Large intestine (tissue), 3 donors: ENCODE results near the gene KCNJ12. TPM values are rescaled to one million over a fixed set of nuclear protein-coding genes. Genes with fewer than 3 reads are reported as not detected.

Experiments used
- DNase-seq, 2 donors: peaks; one replicate each; pipeline versions ENCODE4 v3.0.0 to v3.0.0-alpha.2; 2013
- H3K27ac ChIP-seq: one replicate; pipeline ENCODE4 v1.5.1; 2013; ENCODE audit warnings: low read length
- H3K27me3 ChIP-seq: 2 replicates; pipeline ENCODE4 v1.6.1; 2013; ENCODE audit warnings: low read length; ENCODE audit not compliant: control insufficient read depth, insufficient read depth
- H3K36me3 ChIP-seq: 2 replicates; pipeline ENCODE4 v1.6.1; 2013; ENCODE audit warnings: low read length; ENCODE audit not compliant: control insufficient read depth, insufficient read depth
- H3K4me1 ChIP-seq: one replicate; pipeline ENCODE4 v1.6.1; 2013; ENCODE audit warnings: low read length; ENCODE audit not compliant: control insufficient read depth, insufficient read depth
- H3K4me3 ChIP-seq: one replicate; pipeline ENCODE4 v1.5.1; 2013; ENCODE audit warnings: low read length
- H3K9me3 ChIP-seq: one replicate; pipeline ENCODE4 v1.6.1; 2013; ENCODE audit warnings: mild to moderate bottlenecking, low read depth, low read length, moderate library complexity; ENCODE audit not compliant: control insufficient read depth
- WGBS: methylation state at CpG from one replicate; pipeline ENCODE4 v1.1.5; 2013; ENCODE audit warnings: low lambda C conversion rate; ENCODE audit not compliant: insufficient coverage; 5-methylcytosine and 5-hydroxymethylcytosine counted together
- polyA plus RNA-seq: library from polyadenylated mRNA; unstranded; fragments of 120-200 nt; gene quantifications from one replicate; pipeline ENCODE4 v1.2.1, GENCODE V29; 2013

Gene KCNJ12
- polyA plus RNA-seq, 1 donor: 18.4 TPM

DNA sequence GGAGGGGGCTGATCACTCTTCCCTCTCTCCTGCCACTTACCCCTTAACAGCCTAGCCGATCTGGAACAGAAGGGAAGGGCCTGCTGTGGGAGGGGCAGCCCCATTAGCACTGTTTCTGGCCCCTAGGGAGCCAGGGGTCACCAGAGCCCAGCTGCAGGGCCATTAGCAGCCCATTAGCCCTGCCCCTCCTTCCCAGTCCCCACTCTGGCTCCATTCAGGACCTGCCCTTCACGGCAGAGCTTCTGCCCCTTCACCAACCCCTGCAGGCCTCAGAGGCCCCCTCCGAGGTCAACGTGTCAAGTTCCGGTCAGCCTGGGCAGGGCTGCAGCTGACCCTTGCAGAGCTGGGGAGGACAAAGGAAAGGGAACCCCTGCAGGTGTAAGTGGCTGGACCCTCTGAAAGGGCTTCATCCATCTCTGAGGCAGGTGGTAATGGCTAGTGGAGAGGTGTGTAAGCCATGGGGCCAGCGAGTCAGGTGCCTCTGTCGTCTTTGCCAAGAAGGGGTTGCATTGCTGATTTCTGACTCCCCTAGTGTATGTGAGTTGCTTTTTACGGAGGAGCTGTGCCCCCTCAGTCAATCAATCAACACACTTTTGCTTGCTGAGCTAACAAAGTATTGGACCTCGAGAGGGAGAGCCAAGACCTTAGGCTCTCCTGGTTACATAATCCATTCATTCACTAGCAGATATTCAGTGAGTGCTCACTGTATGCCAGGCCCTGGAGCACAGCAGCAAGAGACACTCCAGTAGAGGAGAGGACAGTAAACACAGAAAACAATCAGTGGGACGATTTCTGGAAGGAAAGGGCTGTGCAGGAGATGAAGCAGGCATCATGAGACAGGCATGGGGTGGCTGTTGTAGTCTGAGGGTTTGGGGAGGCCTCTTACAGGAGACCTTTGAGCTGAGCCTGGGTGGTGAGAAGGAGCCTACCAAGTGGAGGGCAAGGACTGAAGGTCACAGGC lies 18.2 kb upstream of the KCNJ12 start:
- Histone ChIP-seq H3K27ac (peak overlapping the region; percentile 3), H3K27me3 (no peaks in the 10 kb centered on the region), H3K4me1 (peaks cover 24% of the 10 kb centered on the region), H3K9me3 (no peaks in the 10 kb centered on the region), H3K36me3 (no peaks in the 10 kb centered on the region), H3K4me3 (no peak overlapping the region)
- DNase-seq: peak; percentile 58 to 79
- no CpG with 5 or more reads among the region's 10 CpGs for WGBS

DNA sequence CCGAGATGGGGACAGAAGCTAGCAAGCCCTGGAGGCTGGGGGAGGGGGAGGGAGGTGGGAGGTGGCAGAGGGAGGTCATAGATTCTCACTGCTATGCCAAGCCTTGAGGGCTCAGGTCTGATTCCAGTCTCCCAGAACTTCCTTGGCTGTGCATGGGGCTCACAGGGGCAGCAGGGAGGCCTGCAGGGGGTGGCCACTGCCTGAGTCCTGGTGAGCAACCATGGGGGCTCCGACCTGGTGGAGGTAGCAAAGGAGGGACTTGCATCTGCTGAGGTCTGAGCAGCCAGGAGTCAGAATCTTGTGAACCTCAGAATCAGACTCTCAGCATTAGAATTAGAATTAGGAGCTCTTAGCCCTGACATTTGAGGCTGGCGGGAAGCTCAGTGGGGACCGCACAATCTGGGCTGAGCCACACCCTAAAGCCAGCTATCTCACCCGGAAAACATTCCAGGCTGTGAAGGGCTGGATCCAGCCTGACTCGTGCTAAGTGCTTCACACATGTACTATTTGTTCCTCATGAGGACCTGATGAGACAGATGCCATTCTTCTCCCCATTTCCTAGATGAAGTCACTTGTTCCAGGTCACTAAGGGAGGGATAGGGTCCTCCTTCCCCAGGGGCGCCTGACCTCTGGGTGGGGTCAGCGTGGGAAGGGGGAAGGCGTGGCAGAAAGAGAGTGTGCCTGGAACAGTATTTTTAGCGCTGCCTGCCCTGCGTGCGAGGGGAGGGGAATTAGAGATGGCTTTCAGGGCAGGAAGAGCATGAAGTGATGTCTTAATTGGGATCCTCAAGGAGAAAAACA lies 17.3 kb upstream of the KCNJ12 start:
- peak overlapping the region; percentile 72 for H3K27ac ChIP-seq

DNA sequence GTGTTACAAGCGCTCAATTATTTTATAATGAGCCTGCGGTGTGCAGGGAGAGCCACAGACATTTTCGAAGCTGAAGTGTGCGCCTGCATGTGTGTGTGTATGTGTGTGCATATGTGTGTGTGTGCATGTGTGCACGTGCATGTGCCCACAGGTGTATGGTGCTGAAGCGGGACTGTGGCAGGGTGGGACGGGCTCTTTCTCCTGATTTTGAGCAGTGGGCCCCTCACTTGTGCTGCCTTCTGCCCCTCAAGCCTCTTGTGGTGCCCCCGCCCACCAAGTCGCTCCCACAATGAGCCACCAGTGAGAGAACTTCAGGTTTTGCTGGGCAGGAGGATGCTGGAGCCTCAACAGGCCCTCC lies 16.7 kb upstream of the KCNJ12 start:
- no CpG with 5 or more reads among the region's 9 CpGs for WGBS
- Histone ChIP-seq H3K4me1 (peaks cover 24% of the 10 kb centered on the region), H3K27me3 (no peaks in the 10 kb centered on the region), H3K4me3 (no peak overlapping the region), H3K27ac (peak overlapping the region; percentile 72), H3K36me3 (no peaks in the 10 kb centered on the region), H3K9me3 (no peaks in the 10 kb centered on the region)
- DNase-seq: no peak

More for the DNA sequence above, 17.3 kb upstream of the KCNJ12 start:
- peak; percentile 80 to 86 for DNase-seq
- no peaks in the 10 kb centered on the region for H3K36me3 ChIP-seq
- no peaks in the 10 kb centered on the region for H3K27me3 ChIP-seq
- WGBS: 71% methylated on average over 3 of the region's 12 CpGs
- H3K9me3 ChIP-seq: no peaks in the 10 kb centered on the region
- H3K4me3 ChIP-seq: no peak overlapping the region
- H3K4me1 ChIP-seq: peaks cover 24% of the 10 kb centered on the region

DNA sequence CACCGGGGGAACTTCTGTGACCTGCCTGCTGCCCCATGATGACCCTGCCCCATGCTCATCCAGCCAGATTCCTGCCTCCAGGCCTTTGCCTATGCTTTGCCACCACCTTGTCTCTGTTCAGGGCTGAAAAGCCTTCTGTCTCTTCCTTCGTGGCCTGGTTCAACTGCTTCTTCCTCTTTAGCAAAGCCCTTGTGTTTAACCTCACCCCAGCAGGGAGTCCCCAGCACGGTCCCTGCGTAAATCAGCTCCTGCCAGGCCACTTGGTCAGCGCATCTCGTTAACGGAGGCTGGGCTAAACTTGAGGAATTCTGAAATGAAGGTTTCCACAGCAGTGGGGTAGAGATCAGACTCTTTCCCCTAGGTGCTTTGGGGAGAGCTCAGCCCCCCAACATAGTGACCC lies 16.1 kb upstream of the KCNJ12 start:
- H3K4me1 ChIP-seq: peaks cover 24% of the 10 kb centered on the region
- H3K27me3 ChIP-seq: no peaks in the 10 kb centered on the region
- H3K27ac ChIP-seq: no peak overlapping the region
- no peaks in the 10 kb centered on the region for H3K9me3 ChIP-seq
- no peak for DNase-seq
- WGBS: no CpG with 5 or more reads among the region's 7 CpGs
- H3K36me3 ChIP-seq: no peaks in the 10 kb centered on the region
- no peak overlapping the region for H3K4me3 ChIP-seq

DNA sequence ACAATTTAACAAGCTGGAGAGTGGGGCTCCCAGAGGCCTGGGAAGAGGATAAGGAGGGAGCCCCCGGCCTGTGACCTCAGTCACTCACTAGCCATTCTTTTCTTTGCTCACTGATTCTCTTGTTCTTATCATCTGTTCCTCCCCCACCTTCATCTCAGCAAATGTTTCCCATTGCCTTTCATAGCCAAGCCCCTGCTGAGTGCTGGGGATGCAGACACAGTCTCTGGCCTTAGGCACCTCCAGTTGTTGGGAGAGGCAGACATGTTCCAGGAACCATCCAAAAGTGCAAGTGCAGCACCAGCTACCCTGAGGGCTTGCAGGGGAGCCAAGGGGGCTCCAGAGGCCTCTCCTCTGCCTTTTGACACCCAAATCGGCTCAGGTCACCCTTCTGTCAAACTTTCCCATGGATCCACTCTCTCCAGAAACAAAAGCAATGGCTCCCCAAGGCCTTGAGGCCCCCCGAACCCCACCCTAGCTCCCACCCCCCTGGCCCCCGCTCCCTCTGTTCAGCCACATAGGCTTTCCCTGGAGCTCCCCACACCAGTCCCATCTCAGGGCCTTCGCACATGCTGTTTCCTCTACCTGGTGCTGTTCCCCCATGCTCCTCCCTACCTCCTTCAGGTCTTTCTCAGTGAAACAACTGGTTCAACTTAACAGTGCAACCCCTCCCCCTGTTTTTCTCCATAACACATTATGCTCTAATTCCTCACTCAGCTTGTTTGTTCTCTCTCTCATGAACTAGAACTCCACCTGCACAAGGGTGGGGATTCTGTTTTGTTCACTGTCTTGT lies 14.9 kb upstream of the KCNJ12 start:
- no peak overlapping the region for H3K4me3 ChIP-seq
- H3K36me3 ChIP-seq: no peaks in the 10 kb centered on the region
- no peak overlapping the region for H3K27ac ChIP-seq
- DNase-seq: no peak
- H3K9me3 ChIP-seq: no peaks in the 10 kb centered on the region
- H3K27me3 ChIP-seq: no peaks in the 10 kb centered on the region
- WGBS: no CpG with 5 or more reads among the region's 5 CpGs
- H3K4me1 ChIP-seq: peaks cover 24% of the 10 kb centered on the region

DNA sequence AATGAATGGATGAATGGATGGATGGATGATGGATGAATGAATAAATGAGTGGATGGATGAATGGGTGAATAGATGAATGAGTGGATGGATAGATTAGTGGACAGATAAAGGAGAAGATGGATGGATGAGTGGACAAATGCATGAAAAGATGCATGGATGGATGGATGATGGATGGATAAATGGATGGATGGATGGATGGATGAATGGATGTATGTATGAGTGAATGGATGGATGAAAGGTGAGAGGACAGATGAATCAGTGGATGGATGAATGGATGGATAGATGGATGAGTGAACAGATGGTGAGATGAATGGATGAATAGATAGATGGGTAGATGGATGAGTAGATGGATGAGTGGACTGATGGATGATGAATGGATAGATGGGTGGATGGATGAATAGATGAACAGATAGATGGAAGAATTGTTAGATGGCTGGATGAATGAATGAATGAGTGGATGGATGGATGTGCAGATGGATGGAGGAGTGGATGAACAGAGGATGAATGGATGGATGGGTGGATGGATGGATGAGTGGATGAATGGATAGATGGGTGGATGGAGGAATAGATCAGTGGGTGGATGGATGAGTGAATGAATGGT lies 13.7 kb upstream of the KCNJ12 start:
- Histone ChIP-seq H3K27me3 (no peaks in the 10 kb centered on the region), H3K9me3 (no peaks in the 10 kb centered on the region), H3K36me3 (no peaks in the 10 kb centered on the region), H3K4me1 (peaks cover 21% of the 10 kb centered on the region), H3K27ac (no peak overlapping the region), H3K4me3 (no peak overlapping the region)
- DNase-seq: no peak

DNA sequence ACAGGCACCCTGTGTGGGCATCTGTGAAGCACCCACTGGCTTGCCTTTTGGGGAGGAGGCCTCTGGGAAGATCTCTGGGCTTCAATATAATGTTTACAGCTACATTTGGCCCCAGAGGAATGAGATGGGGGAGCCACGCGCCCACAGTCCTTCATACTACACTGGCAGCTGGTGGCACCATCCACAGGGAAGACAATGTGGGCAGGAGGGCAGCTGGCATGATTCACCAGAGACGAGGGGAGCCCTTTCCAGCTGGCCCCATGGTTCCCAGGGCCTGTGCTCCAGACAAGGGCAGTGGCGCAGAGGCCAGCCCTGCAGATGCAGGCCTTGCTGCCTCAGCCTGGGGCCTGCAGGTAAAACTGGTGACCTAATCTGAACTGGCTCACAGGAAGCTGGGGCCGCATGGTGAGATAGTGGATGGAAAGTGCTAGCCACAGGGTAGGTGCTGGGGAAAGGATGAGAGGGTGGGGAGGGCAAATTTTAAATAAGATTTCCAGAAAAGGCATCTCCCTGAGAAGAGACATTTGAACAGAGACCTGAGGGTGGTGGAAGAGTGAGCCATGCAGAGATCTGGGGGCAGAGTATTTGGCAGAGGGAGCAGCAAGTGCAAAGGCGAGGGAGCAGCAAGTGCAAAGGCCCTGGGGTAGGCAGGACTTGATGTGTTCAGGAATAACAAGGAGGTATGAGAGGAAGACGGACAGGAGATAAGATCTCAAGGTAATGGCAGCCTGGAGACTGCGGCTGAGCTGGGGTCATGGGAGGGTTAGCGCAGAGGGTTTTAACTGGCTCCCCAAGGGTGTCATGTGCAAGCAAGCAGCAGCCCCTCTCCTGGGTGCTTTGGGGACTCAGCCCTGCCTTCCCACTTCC lies 12.1 kb upstream of the KCNJ12 start:
- H3K9me3 ChIP-seq: no peaks in the 10 kb centered on the region
- WGBS: 80% methylated on average over 1 of the region's 9 CpGs
- H3K27me3 ChIP-seq: no peaks in the 10 kb centered on the region
- peaks cover 13% of the 10 kb centered on the region for H3K4me1 ChIP-seq
- DNase-seq: no peak
- no peak overlapping the region for H3K27ac ChIP-seq
- no peaks in the 10 kb centered on the region for H3K36me3 ChIP-seq
- no peak overlapping the region for H3K4me3 ChIP-seq

DNA sequence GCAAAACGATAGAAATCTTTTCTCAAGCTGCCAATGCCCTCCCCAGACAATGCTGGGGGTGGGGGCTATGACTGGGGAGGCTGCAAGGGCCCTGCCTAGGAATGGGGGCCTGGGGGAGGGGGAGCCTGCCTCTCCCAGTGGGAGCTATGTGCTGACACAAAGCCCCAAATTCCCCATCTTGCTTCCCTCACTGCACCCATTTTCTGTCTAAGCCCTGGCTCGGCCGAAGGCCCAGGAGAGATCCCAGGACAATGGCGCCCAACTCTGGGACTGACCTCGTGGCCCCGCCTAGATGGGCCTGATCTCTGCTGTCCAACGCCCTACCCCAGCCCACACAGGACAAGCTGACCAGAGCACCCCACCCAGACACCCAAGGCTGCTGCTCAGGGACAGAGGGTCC lies 11.1 kb upstream of the KCNJ12 start:
- no peaks in the 10 kb centered on the region for H3K36me3 ChIP-seq
- no CpG with 5 or more reads among the region's 7 CpGs for WGBS

DNA sequence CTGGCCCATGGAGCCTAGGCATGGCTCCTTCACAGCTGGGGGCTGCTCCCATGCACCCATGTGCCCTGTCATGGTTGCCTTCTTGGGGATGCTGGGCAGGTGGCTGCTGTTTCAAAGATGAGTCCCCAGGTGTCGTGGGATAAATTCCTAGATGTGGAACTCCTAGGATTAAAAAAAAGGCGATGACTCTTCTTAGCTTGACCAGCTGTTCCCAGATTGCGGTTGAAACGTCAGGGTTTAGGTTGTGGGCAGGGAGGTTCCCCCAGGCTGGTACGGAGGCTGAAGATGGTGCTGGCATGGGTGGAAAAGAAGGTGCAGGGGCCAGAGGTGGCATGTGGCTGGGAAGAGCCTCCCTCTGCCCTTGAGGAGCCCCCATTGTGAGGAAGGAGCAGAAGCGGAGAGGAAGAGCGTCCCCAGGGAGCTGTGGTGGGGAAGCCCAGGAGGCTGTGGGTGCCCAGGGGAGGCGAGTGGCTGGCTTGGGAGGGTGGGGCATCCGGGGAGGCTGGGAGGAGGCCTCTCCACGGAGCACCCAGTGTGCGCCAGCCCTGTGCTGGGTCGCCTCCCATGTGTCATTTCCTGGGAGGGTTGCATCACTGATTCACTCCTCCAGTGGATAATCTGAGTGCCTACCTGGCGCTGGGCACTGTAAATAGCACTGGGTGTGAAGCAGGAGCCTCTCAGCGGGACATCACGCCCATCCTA lies 7.5 kb upstream of the KCNJ12 start:
- Histone ChIP-seq H3K36me3 (no peaks in the 10 kb centered on the region), H3K9me3 (peaks cover 3% of the 10 kb centered on the region), H3K4me1 (peaks cover 23% of the 10 kb centered on the region), H3K27me3 (no peaks in the 10 kb centered on the region), H3K4me3 (no peak overlapping the region), H3K27ac (no peak overlapping the region)
- no peak for DNase-seq
- no CpG with 5 or more reads among the region's 15 CpGs for WGBS

More for the DNA sequence above, 11.1 kb upstream of the KCNJ12 start:
- H3K4me3 ChIP-seq: no peak overlapping the region
- peaks cover 8% of the 10 kb centered on the region for H3K4me1 ChIP-seq
- H3K27me3 ChIP-seq: no peaks in the 10 kb centered on the region
- H3K9me3 ChIP-seq: no peaks in the 10 kb centered on the region
- no peak overlapping the region for H3K27ac ChIP-seq
- DNase-seq: no peak
